Suprapubic skin (tissue), 4 donors: ENCODE measurements around the gene TMEM179.

Source experiments
- EP300 ChIP-seq: sonication (generic); formaldehyde crosslinking; IDR thresholded peaks from one replicate; pipeline ENCODE4 v1.6.1; 2017; ENCODE audit warnings: antibody characterized with exemption
- POLR2A ChIP-seq, 2 donors: fragments of 450-650 bp; IDR thresholded peaks; one replicate each; pipeline ENCODE4 v1.6.1; 2017; ENCODE audit warnings: antibody characterized with exemption in 2 of 2, mild to moderate bottlenecking in 2 of 2, moderate library complexity in 2 of 2
- POLR2AphosphoS5 ChIP-seq, 3 donors: sonication (generic); formaldehyde crosslinking; IDR thresholded peaks; one replicate each; pipeline ENCODE4 v1.6.1; 2017; ENCODE audit warnings: antibody characterized with exemption in 3 of 3
- TF ChIP-seq, protein P1 (sequence below), 2 donors: fragments of 200-600 bp in 1 of 2; fragments of 450-650 bp in 1 of 2; sonication (generic) in 1 of 2; IDR thresholded peaks; one replicate each; pipeline ENCODE4 v1.5.1; 2016 to 2019; ENCODE audit warnings: antibody characterized with exemption in 2 of 2, mild to moderate bottlenecking in 1 of 2, moderate library complexity in 1 of 2

DNA sequence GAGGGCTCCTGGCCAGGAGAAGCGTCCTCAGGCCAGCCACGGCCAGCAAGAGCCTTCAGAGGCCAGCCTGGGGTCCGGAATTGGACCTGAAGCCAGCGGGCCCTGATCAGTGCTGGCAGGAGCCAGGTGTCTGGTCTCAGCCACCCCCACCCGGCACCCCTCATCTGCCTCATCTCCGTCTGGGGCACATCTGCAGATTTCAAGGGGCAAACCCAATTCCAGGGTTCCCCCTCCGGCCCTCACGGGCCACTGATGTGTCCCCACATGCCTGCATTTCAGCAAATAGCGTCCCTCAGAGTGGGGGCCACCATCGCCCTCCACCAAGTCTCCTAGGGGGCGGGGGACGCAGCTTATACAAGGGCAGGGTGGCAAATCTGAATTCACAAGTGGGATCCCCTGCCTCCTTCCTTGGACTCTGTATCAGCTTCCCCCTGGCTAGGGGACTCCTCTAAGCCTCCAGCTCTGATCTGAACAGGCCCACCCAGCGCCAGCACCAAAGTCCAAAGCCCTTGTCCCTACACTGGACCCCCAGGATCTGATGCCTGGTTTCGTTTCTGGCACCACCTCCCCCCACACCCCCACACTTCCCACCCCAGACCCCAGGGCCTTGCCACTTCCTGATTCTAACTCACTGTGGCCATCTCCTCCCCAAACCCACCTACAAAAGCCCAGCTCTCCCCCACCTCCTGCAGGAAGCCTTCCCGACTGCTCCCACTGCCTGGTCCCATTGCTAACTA, 10.1 kb downstream of the TMEM179 start:
- TF ChIP-seq POLR2AphosphoS5 (IDR thresholded peaks at IDR 0.05), result no peak
- no peak for TF ChIP-seq POLR2A (IDR thresholded peaks at IDR 0.05)
- TF ChIP-seq, protein P1, sequence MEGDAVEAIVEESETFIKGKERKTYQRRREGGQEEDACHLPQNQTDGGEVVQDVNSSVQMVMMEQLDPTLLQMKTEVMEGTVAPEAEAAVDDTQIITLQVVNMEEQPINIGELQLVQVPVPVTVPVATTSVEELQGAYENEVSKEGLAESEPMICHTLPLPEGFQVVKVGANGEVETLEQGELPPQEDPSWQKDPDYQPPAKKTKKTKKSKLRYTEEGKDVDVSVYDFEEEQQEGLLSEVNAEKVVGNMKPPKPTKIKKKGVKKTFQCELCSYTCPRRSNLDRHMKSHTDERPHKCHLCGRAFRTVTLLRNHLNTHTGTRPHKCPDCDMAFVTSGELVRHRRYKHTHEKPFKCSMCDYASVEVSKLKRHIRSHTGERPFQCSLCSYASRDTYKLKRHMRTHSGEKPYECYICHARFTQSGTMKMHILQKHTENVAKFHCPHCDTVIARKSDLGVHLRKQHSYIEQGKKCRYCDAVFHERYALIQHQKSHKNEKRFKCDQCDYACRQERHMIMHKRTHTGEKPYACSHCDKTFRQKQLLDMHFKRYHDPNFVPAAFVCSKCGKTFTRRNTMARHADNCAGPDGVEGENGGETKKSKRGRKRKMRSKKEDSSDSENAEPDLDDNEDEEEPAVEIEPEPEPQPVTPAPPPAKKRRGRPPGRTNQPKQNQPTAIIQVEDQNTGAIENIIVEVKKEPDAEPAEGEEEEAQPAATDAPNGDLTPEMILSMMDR (IDR thresholded peaks at IDR 0.05), result no peak
- no peak for TF ChIP-seq EP300
